ENCODE measurements around the gene LIMS2. TPM values are rescaled to one million over a fixed set of nuclear protein-coding genes. Genes with fewer than 3 reads are reported as not detected.

Gene LIMS2
- total RNA-seq, 1 experiment from 2014 or later = not detected

DNA sequence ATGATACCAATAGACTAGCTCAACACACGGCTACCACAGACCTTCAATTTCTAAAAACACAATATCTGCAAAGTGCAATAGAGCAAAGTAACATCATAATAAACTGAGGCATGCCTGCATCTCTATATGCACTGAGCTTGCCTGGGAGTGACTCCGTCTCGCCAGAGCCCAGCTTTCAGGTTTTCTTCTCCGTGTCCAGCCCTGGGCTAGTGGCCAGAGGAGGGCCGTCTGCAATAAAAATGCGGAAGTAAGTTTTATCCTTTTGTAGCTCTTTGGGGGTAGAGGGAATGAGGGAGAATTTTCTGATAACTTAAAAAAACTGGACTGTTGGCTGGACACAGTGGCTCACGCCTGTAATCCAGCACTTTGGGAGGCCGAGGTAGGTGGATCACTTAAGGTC is 70.3 kb downstream of the LIMS2 start:
- DNase-seq (ENCODE audit: low read depth) = no peak
- in situ Hi-C loops (cut with HindIII; ENCODE audit: low pct_unique_long_range_greater_than_20kb, low sequenced_read_pairs) = no loop called here

DNA sequence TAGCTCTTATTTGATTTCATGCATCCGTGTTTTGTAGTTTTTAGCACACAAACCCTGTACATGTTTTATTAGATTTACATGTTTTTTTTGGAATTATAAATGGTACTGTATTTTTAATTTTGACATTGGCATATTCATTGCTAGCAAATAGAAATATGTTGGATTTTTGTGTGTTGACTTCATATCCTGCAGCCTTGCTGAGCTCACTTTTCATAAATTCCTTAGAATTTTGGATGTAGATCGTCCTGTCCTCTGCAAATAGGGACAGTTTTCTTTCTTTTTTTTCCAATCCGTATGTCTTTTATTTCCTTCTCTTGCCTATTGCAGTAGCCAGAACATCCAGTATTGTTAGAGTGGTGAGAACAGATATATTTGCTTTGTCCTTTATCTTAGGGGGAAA is 76.1 kb downstream of the LIMS2 start:
- no peak for DNase-seq (ENCODE audit: low read depth)
- in situ Hi-C loops (cut with HindIII; ENCODE audit: low pct_unique_long_range_greater_than_20kb, low sequenced_read_pairs) = no loop called here

DNA sequence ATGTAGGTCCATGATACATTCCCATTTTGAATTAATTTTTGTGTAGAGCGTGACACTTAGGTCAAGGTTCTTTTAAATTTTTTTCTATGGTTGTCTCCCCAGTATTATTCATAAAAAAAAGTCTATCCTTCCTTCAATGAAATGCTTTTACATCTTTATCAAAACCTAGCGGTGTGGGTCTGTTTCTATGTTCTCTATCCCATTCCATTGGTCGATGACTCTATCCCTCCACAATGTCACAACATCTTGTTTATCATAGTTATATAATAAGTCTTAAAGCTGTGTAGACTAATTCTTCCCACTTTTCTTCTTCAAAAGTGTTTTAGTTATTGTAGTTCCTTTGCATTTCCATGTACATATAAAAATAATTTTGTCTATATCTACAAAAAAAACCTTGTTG is 76.6 kb downstream of the LIMS2 start:
- no peak for DNase-seq (ENCODE audit: low read depth)
- in situ Hi-C loops (cut with HindIII; ENCODE audit: low pct_unique_long_range_greater_than_20kb, low sequenced_read_pairs) = no loop called here

DNA sequence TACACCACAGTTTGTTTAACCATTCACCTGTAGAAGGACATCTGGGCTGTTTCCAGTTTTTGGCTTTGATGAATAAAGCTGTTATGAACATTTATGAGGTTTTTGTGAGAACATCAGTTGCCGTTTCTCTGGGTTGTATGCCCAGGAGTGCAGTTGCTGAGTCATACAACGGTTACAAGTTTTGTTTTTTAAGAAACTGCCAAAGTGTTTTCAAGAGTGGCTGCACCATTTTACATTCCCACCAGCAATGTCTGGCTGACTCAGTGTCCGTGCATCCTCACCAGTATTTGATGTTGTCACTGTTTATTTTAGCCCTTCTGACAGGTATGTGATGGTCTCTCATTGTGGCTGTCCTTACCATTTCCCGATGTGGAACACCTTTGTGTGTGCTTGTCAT is 77.3 kb downstream of the LIMS2 start:
- DNase-seq (ENCODE audit: low read depth) = no peak
- in situ Hi-C loops (cut with HindIII; ENCODE audit: low pct_unique_long_range_greater_than_20kb, low sequenced_read_pairs) = no loop called here

DNA sequence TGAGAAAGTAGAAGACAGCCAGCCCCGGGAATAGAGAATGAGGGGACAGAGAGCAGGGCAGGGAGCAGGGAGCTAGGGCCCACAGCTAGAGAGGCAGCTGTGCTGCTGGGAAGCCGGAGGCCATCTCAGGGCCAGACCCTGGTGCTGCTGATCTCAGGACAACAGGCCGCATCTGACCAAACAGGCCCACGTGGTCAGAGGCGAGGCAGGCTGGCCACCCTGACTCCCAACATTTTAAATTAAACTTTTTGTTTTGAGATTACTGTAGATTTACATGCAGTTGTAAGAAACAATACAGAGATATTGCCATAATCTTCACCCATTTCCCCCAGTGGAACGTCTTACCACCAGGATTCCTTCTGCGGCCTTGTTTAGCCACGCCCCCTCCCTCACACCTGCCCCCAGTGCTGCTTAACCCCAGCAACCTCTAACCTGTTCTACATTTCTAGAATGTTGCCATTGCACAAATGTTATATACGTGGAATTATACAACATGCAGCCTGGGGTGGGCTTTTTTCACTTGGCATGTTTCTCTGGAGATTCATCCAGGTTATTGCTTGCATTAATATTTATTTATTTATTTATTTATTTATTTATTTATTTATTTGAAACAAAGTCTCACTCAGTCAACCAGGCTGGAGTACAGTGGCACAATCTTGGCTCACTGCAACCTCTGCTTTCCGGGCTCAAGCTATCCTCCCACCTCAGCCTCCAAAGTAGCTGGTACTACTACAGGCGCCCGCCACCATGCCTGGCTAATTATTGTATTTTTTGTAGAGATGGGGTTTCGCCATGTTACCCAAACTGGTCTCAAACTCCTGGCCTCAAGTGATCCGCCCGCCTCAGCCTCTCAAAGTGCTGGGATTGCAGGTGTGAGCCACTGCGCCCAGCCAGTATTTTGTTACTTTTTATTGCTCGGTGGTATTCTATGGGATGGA is 78.0 kb downstream of the LIMS2 start:
- no peak for DNase-seq (ENCODE audit: low read depth)
- in situ Hi-C loops (cut with HindIII; ENCODE audit: low pct_unique_long_range_greater_than_20kb, low sequenced_read_pairs) = no loop called here

DNA sequence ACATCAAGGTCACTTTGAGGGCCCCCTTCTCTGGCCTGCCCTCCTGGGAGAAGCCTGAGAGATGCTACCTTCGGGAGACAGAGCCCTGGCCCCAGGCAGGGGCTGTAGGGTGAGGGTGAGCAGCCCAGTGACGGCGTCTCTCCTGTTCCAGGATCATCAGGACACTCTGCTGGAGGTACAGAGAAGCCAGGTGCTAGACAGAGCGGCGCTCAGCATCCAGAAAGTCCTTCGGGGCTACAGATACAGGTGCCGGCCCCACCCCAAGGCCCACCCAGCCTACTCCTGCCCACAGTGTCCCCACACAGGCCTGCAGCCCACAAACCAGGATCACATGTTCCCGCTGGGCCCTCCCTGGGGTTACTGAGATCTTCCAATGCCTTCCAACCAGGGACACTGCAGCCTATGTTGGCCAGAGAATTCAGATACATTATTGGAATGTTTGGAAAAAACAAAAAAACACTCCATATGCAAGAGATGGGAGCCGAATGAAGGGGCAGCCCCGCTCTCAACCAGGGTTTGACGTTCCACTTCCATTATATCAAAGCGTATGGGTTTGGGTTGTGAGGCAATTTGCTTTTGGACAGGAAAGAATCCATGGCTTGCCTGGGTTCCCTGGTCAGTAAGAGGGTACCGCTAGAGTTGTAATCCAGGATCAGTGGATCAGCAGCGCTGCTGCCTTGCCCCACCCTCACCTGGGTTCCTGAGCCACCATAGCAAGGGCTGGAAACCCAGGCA is 78.9 kb downstream of the LIMS2 start:
- DNase-seq (ENCODE audit: low read depth) = no peak
- in situ Hi-C loops (cut with HindIII; ENCODE audit: low pct_unique_long_range_greater_than_20kb, low sequenced_read_pairs) = no loop called here

DNA sequence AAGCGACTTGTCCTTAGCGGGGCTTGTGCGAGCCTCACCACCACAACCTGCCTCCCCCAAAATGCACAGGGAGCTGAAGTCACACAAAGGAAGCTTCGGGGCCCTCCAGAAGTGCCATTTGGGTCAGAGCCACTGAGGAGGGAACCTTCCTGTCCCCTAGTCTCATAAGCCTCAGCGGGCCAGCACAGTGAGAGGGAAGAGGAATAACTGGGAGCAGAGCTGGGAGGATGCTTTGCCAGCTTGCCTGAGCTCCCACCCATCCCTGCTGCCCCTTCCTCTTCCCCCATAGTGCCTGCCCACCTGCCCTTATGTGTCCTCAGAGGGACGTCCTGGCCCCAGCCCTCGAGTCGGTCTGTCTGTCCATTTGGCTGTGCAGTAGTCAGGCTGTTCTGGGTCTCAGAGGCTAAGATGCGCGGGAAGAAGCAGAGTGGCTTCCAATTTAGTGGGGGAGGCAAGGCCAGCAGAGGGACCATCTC is 81.2 kb downstream of the LIMS2 start:
- in situ Hi-C loops (cut with HindIII; ENCODE audit: low pct_unique_long_range_greater_than_20kb, low sequenced_read_pairs) = no loop called here
- DNase-seq (ENCODE audit: low read depth) = no peak

DNA sequence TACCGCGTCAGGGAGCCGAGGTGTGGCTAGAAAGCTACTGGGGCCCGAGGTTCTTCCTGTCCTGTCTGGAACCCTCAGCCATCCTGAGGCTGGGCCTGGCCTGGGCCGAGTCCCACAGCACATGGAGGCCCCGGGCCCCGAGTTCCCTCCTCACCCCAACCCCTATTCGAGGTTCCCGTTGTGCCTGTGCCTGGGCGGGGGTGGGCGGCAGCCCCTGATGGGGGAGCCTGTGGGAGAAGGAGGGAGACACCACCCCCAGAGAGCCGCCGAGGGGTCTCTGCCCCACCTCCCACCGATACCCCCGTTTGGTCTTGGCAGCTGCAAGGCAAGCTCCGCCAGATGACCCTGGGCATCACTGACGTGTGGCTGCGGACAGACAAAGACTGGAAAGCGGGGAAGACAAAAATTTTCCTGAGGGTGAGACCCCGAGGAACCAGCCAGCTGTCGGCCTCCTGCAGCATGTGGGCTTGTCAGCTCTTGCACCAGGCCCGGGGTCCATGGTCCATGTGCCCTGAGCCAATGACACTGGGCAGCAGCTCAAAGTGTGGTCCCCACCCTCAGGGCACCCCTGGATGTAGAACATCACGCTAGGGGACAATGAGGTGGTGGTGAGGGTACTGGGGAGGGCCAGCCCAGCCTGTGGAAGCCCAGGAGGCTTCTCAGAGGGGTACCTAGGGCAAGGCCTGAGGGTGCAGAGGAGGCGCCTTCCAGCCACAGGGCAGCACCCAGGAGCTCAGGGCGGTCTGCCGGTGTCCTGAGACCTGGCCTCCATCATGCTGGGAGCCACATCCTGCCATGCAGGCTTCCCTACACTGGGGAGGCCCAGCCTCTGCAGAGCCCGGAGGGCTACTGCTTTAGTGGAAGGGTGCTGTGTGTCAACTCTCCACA is 81.9 kb downstream of the LIMS2 start:
- DNase-seq (ENCODE audit: low read depth) = no peak
- in situ Hi-C loops (cut with HindIII; ENCODE audit: low pct_unique_long_range_greater_than_20kb, low sequenced_read_pairs) = no loop called here

DNA sequence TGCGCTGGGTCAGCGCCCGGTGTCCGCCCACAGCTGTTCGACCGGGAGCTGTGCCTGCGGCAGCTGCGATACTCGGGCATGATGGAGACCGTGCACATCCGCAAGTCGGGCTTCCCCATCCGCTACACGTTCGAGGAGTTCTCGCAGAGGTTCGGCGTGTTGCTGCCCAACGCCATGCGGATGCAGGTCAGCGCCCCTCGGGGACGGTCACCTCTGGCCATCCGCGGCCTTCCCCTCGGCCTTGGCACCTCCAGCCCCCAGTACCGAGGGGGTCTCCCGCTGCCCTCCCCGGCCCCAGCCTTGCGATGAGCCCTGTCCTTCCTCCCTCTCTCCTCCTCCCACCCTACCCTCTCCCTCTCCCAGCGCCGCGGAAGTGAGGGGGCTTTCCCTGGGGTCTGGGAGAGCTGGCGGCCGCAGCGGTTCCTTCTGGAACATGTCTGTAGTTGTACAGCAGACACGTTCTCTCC is 82.5 kb downstream of the LIMS2 start:
- in situ Hi-C loops (cut with HindIII; ENCODE audit: low pct_unique_long_range_greater_than_20kb, low sequenced_read_pairs) = no loop called here
- DNase-seq (ENCODE audit: low read depth) = no peak

DNA sequence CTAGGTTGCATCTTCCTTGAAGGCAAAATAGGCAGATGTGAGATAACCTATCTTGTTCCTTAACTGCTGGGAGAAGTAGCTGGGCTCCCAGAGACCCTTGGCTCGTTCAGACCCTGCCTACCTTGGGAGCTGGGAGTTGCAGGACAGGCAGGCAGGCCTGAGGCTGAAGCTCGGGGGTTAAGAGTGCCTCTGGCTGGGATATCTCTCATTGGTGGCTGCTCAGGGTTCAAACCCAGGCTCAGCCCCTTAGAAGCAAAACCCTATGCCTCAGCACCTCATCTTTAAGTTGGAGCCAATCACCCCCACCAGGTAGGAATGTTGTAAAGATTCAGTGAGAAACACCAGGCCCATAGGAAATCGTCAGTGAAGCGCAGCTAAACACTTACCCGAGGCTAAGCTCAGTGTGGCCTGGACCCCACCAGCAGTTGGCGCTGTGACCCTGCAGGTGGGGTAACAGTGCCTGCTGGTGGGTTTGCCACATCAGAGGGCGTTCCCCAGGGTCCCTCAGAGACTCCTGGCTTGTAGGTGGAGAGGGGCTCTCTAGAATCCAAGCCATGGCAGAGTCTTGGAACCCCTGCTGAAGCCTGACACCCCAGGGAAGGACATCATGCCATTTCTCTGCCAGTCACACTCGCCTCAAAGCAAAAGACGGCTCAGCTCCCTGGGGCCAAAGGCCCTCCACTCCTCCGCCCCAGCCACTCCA is 84.0 kb downstream of the LIMS2 start:
- in situ Hi-C loops (cut with HindIII; ENCODE audit: low pct_unique_long_range_greater_than_20kb, low sequenced_read_pairs) = no loop called here
- DNase-seq (ENCODE audit: low read depth) = no peak

DNA sequence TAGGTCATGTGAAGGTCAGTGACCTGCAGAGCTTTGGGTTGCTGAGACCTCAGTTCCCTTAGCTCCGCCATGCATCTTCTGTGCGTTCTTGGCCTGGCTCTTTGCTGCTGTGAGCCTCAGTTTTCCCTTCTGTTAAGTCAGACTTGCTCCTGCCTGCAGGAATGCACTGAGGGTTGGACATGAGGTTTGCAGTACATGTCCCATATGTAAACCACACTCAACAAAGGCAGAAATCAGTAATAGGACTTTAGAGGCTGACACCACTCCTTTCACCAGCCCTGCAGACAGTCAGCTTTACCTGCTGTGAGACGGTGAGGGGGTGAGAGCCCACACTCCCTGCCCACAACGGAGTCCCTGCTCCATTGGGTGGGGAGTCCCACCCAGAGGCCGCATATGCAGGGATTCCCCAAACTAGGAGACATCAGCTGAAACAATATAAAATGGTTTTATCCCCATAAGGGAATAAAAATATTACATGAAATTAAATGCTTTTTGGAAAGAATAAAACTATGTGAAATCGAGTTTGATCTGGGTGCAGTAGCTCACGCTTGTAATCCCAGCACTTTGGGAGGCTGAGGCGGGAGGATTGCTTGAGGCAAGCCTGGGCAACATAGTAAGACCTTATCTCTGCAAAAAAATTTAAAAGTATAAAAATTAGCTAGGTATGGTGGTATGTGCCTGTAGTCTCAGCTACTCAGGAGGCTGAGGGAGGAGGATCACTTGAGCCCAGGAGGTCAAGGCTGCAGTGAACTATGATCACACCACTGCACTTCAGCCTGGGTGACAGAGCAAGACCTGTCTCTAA is 84.7 kb downstream of the LIMS2 start:
- no peak for DNase-seq (ENCODE audit: low read depth)
- in situ Hi-C loops (cut with HindIII; ENCODE audit: low pct_unique_long_range_greater_than_20kb, low sequenced_read_pairs) = no loop called here

DNA sequence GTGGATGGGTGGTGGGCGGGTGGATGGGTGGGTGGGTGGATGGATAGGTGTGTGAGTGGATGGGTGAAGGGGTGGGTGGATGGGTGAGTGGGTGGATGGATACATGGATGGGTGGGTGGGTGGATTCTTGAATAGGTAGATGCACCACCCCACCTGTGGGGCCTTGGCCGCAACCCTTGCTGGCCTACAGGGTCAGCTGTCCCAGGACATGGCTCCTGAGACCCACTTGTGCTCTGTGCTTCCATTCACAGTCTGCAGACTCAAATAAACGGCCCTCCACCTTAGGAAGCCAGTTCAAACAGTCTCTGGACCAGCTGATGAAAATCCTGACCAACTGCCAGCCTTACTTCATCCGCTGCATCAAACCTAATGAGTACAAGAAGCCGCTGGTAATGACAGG is 85.5 kb downstream of the LIMS2 start:
- DNase-seq (ENCODE audit: low read depth) = no peak
- in situ Hi-C loops (cut with HindIII; ENCODE audit: low pct_unique_long_range_greater_than_20kb, low sequenced_read_pairs) = no loop called here

DNA sequence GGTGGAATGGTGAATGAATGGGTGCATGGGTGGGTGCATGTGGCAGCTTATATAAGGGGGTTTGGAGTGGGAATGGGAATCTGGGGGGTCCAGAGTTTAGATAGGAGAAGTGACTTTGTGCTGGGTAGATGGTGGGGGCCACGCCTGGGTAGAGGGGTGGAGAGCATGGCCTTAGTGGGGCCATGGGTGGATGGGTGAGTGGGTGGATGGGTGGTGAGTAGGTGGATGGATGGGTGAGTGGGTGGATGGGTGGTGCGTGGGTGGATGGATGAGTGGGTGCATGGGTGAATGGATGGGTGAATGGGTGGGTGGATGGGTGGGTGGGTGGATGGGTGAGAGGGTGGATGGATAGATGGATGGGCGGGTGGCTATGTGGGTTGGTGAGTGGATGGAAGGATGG is 86.0 kb downstream of the LIMS2 start:
- no peak for DNase-seq (ENCODE audit: low read depth)
- in situ Hi-C loops (cut with HindIII; ENCODE audit: low pct_unique_long_range_greater_than_20kb, low sequenced_read_pairs) = no loop called here

Other genes starting within 250 kb of the LIMS2 start
- 11.0 and 34.9 TPM in 2 replicates for gene IWS1, start 149.0 kb downstream of the LIMS2 start, total RNA-seq (2014; rRNA removed; shearing (Covaris generic); ENCODE audit: low replicate concordance)
- gene MYO7B, start 139.8 kb downstream of the LIMS2 start, total RNA-seq (2014; rRNA removed; shearing (Covaris generic); ENCODE audit: low replicate concordance) = not detected in 2 replicates
- gene GPR17, start 29.4 kb downstream of the LIMS2 start, total RNA-seq (2014; rRNA removed; shearing (Covaris generic); ENCODE audit: low replicate concordance) = not detected in 2 replicates
- 3.4 and 6.6 TPM in 2 replicates for gene SFT2D3, start 26.0 kb upstream of the LIMS2 start, total RNA-seq (2014; rRNA removed; shearing (Covaris generic); ENCODE audit: low replicate concordance)
- gene WDR33, start 135.6 kb upstream of the LIMS2 start, total RNA-seq (2014; rRNA removed; shearing (Covaris generic); ENCODE audit: low replicate concordance) = 23.8 and 30.9 TPM in 2 replicates
- gene POLR2D, start 182.6 kb upstream of the LIMS2 start, total RNA-seq (2014; rRNA removed; shearing (Covaris generic); ENCODE audit: low replicate concordance) = 17.9 and 24.8 TPM in 2 replicates
- 6.3 and 9.8 TPM in 2 replicates for gene AMMECR1L, start 210.4 kb upstream of the LIMS2 start, total RNA-seq (2014; rRNA removed; shearing (Covaris generic); ENCODE audit: low replicate concordance)

All from Caki2 (cell line).